Kidney (tissue), 14 donors: Measurements from ENCODE around the gene GET3. TPM values are rescaled to one million over a fixed set of nuclear protein-coding genes. Genes with fewer than 3 reads are reported as not detected.

Experiments used
- DNase-seq, 5 donors: peaks; one replicate each; pipeline ENCODE4 v3.0.0-alpha.2; 2013 to 2020
- FAIRE-seq: peaks from 2 replicates; lab custom pipeline; 2012; peaks lifted over from hg19 to GRCh38; lab: Jason Lieb, UNC
- H3K27ac ChIP-seq, 2 donors: one replicate each; pipeline ENCODE4 v1.7.0; 2013; ENCODE audit warnings: low read depth in 2 of 2, low read length in 2 of 2, inconsistent platforms in 1 of 2
- H3K27me3 ChIP-seq: one replicate; pipeline ENCODE4 v1.7.1; 2013; ENCODE audit warnings: low read length, inconsistent platforms; ENCODE audit not compliant: control insufficient read depth, insufficient read depth
- H3K36me3 ChIP-seq, 3 donors: one replicate each; pipeline versions ENCODE4 v1.7.0 to v1.7.1; 2013; ENCODE audit warnings: low read length in 3 of 3, control low read depth in 1 of 3, inconsistent platforms in 1 of 3; ENCODE audit not compliant: insufficient read depth in 3 of 3, control insufficient read depth in 2 of 3
- H3K4me1 ChIP-seq, 3 donors: one replicate each; pipeline versions ENCODE4 v1.7.0 to v1.7.1; 2013; ENCODE audit warnings: low read length in 3 of 3, inconsistent platforms in 1 of 3, low read depth in 1 of 3; ENCODE audit not compliant: control insufficient read depth in 2 of 3, insufficient read depth in 2 of 3
- H3K4me3 ChIP-seq, 3 donors: one replicate each; pipeline versions ENCODE4 v1.7.0 to v1.8.1; 2013; ENCODE audit warnings: low read length in 3 of 3, control low read depth in 1 of 3, inconsistent platforms in 1 of 3
- H3K9ac ChIP-seq, 3 donors: one replicate each; pipeline versions ENCODE4 v1.7.0 to v1.7.1; 2013; ENCODE audit warnings: low read length in 3 of 3, control low read depth in 1 of 3, inconsistent platforms in 1 of 3
- H3K9me3 ChIP-seq, 3 donors: one replicate each; pipeline versions ENCODE4 v1.7.0 to v1.7.1; 2013; ENCODE audit warnings: low read length in 3 of 3, control low read depth in 1 of 3, inconsistent platforms in 1 of 3; ENCODE audit not compliant: control insufficient read depth in 2 of 3, insufficient read depth in 1 of 3
- CTCF ChIP-seq: IDR thresholded peaks from 3 replicates; pipeline ENCODE4 v1.5.1; 2012; ENCODE audit warnings: mild to moderate bottlenecking, moderate library complexity, borderline replicate concordance; ENCODE audit not compliant: insufficient read depth; ENCODE audit errors: extremely low read depth
- intact Hi-C: fragments of 100-400 bp; cut with DNase I; formaldehyde crosslinking; loops from one replicate; pipeline ENCODE4 v1.11.1; 2022
- polyA plus RNA-seq: library from polyadenylated mRNA; stranded (reverse); fragments of 350-450 nt; fragmentation: Illumina TruSeq; extraction: RNeasy Lipid Tissue Mini Kit (QIAGEN cat#74804); gene quantifications from one replicate; pipeline ENCODE4 v1.2.3, GENCODE V29; 2014; ENCODE audit warnings: low read depth, low replicate concordance; ENCODE audit not compliant: insufficient read depth
- total RNA-seq: library from RNA; stranded (reverse); fragmentation: NEBNext Ultra II Directional; extraction: Animal tissue kit (Norgen Biotek cat#: 25700); gene quantifications from one replicate; pipeline ENCODE4 v1.2.1, GENCODE V29; 2021
- donor health status: control.
- donor health status: control.
- donor health status: control.
- donor health status: control.
- donor health status: control.
- donor health status: DM: yes; HTN: yes; CAD: no.
- donor health status: Normal renal cell carcinoma (clear cell type).

The GET3 gene
- total and polyA plus RNA-seq, 2 donors from 2014 or later, result 71.3 to 132 TPM

- TF ChIP-seq CTCF, result no peak
- H3K9ac ChIP-seq, result peak overlapping the region in 2 of 3 donors; percentile 10 to 21
- H3K27me3 ChIP-seq, result no peaks in the 10 kb centered on the region
- peaks cover 6 to 48% (median 34%) of the 10 kb centered on the region in 3 donors for H3K4me1 ChIP-seq
- peak in 2 of 5 donors; percentile 30 to 53 for DNase-seq
- peak overlapping the region in 1 of 3 donors; percentile 7 for H3K4me3 ChIP-seq
- no peaks in the 10 kb centered on the region for H3K36me3 ChIP-seq
- FAIRE-seq, result no peak
- intact Hi-C loops, result no loop called here
- H3K27ac ChIP-seq, result peak overlapping the region; percentile 96 to 98
- no peaks in the 10 kb centered on the region for H3K9me3 ChIP-seq
These were observed 47.7 kb downstream of the GET3 start for GRCh38 chr19:12784871-12785430.

GRCh38 chr19:12785431-12786031 lies 48.2 kb downstream of the GET3 start:
- DNase-seq (peak in 1 of 5 donors; percentile 19), FAIRE-seq (no peak)
- Histone ChIP-seq H3K9ac (peak overlapping the region in 1 of 3 donors; percentile 5), H3K27ac (peak overlapping the region; percentile 96 to 98), H3K4me1 (peaks cover 6 to 50% (median 34%) of the 10 kb centered on the region in 3 donors), H3K36me3 (no peaks in the 10 kb centered on the region), H3K27me3 (no peaks in the 10 kb centered on the region), H3K4me3 (no peak overlapping the region), H3K9me3 (no peaks in the 10 kb centered on the region)
- intact Hi-C loops, result no loop called here
- TF ChIP-seq CTCF, result no peak

GRCh38 chr19:12786141-12786870 lies 49.0 kb downstream of the GET3 start:
- no peaks in the 10 kb centered on the region for H3K9me3 ChIP-seq
- FAIRE-seq, result no peak

More at GRCh38 chr19:12786141-12786870, 49.0 kb downstream of the GET3 start:
- Histone ChIP-seq H3K27ac (peak overlapping the region; percentile 96 to 98), H3K36me3 (no peaks in the 10 kb centered on the region), H3K27me3 (no peaks in the 10 kb centered on the region), H3K9ac (peak overlapping the region in 1 of 3 donors; percentile 48), H3K4me3 (no peak overlapping the region), H3K4me1 (peaks cover 6 to 55% (median 38%) of the 10 kb centered on the region in 3 donors)
- DNase-seq, result peak in 3 of 5 donors; percentile 39 to 93 (median 67)
- intact Hi-C loops, result no loop called here
- no peak for TF ChIP-seq CTCF
